Left renal pelvis (tissue), 4 donors: Measurements from ENCODE around the gene PIAS1. TPM values are rescaled to one million over a fixed set of nuclear protein-coding genes. Genes with fewer than 3 reads are reported as not detected.
"Not testable (repeated sequence)": the region's sequence is repeated elsewhere in the genome, so short reads cannot be mapped to it uniquely, and the experiment has no call there.

Experiments
- DNase-seq, 4 donors: peaks; one replicate each; pipeline ENCODE4 v3.0.0-alpha.2; 2013; ENCODE audit warnings: low read depth in 4 of 4, low spot score in 3 of 4
- polyA plus RNA-seq, 4 donors: library from polyadenylated mRNA; unstranded; fragments of 120-200 nt; gene quantifications; one replicate each; pipeline ENCODE4 v1.2.1, GENCODE V29; 2013; ENCODE audit not compliant: insufficient read length in 4 of 4

Gene PIAS1
- polyA plus RNA-seq, 4 donors = 39.4 to 52.0 (median 44.9) TPM

- DNase-seq = no peak
Observed at GRCh38 chr15:68211656-68212320, 157.7 kb downstream of the PIAS1 start.

- not testable (repeated sequence) for DNase-seq
Observed at GRCh38 chr15:68213491-68213845, 159.4 kb downstream of the PIAS1 start.

- DNase-seq = no peak
Observed at GRCh38 chr15:68213991-68214837, 160.1 kb downstream of the PIAS1 start.

GRCh38 chr15:68214838-68215254, 160.7 kb downstream of the PIAS1 start:
- DNase-seq = no peak

- no peak for DNase-seq
Observed at GRCh38 chr15:68217341-68217740, 163.2 kb downstream of the PIAS1 start.

- DNase-seq = no peak
Observed at GRCh38 chr15:68218331-68218730, 164.2 kb downstream of the PIAS1 start.

GRCh38 chr15:68218847-68219798, 165.0 kb downstream of the PIAS1 start:
- DNase-seq = no peak

GRCh38 chr15:68220489-68220888, 166.4 kb downstream of the PIAS1 start:
- no peak for DNase-seq

- no peak for DNase-seq
Observed at GRCh38 chr15:68220967-68221366, 166.9 kb downstream of the PIAS1 start.

- not testable (repeated sequence) for DNase-seq
Observed at GRCh38 chr15:68221530-68222431, 167.7 kb downstream of the PIAS1 start.

- DNase-seq = not testable (repeated sequence)
Observed at GRCh38 chr15:68222432-68222743, 168.3 kb downstream of the PIAS1 start.

GRCh38 chr15:68223171-68223570, 169.1 kb downstream of the PIAS1 start:
- no peak for DNase-seq

GRCh38 chr15:68224108-68224507, 170.0 kb downstream of the PIAS1 start:
- no peak for DNase-seq

- DNase-seq = no peak
Observed at GRCh38 chr15:68224546-68225250, 170.6 kb downstream of the PIAS1 start.

GRCh38 chr15:68225442-68225841, 171.3 kb downstream of the PIAS1 start:
- DNase-seq = not testable (repeated sequence)

- no peak for DNase-seq
Observed at GRCh38 chr15:68227643-68228142, 173.6 kb downstream of the PIAS1 start.

- no peak for DNase-seq
Observed at GRCh38 chr15:68228143-68228970, 174.2 kb downstream of the PIAS1 start.

- no peak for DNase-seq
Observed at GRCh38 chr15:68228971-68229385, 174.9 kb downstream of the PIAS1 start.
